Cardiac ventricle fibroblast (primary cell): Measurements from ENCODE around the gene THAP2. TPM values are rescaled to one million over a fixed set of nuclear protein-coding genes. Genes with fewer than 3 reads are reported as not detected.

Experiments
- total RNA-seq: library from RNA; depleted of rRNA; stranded (reverse); fragments of >200 nt; gene quantifications from 2 replicates; pipeline ENCODE4 v1.2.3, GENCODE V29; 2015

Gene THAP2
- 3.1 and 3.2 TPM in 2 replicates for total RNA-seq

GRCh38 chr12:71663561-71664410, at the start of gene THAP2, which contains the start of gene ZFC3H1:
THAP2 (plus strand) TSS chr12:71664301; CDS start chr12:71664510, 209 bp downstream.
ZFC3H1 (minus strand) TSS chr12:71663848; CDS start chr12:71663610, 238 bp downstream.

DNA sequence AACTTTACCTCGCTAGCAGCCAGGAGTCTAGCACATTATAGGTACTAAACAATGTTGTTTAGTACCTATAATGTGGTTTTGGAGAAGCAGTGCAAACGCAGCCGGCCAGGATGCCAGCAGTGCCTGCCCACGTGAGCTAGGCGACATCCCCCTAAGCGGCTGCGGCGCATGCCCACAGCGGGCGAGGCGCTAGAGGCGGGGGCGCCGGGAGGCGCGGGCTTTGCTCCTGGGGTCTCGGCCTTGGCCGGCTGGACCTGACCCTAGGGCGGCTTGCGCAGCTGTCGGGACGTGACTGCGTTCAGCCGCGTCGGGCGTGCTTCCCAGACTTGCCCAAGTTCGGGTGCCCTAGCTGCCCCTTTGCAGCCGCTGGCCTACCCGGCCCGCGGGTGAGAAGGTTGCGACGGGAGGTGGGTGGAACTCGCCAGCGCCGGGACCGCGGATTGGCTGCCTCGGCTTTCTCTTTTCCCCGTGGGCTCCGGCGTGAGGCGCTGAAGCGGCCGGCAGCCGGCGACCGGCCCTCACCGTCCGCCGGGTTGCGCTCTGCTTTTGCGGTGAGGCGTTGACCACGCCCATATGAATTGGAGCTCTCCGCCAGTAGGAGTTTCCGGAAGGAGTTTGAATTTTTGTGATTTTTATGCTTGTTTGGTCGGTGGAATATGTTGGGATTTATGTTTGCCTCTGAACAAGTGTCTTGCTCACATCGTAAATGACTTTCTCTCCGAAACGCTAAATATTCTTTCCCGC, 22.0 kb downstream of the THAP2 start, which contains the start of gene TMEM19:
TSS of gene TMEM19 (plus strand) at position 169 of the 744 bp plus-strand sequence. CDS start 599 bp downstream, outside the sequence.

Other genes with a start within 250 kb of the THAP2 start
- gene LGR5, start 224.5 kb upstream of the THAP2 start, total RNA-seq: 0.24 and 0.50 TPM in 2 replicates
- gene ZFC3H1, start 453 bp upstream of the THAP2 start, total RNA-seq: 20.3 and 31.3 TPM in 2 replicates
- 8.0 and 28.8 TPM in 2 replicates for gene TMEM19, start 21.8 kb downstream of the THAP2 start, total RNA-seq
- gene RAB21, start 90.6 kb downstream of the THAP2 start, total RNA-seq: 15.2 and 31.1 TPM in 2 replicates
- gene TBC1D15, start 175.5 kb downstream of the THAP2 start, total RNA-seq: 17.4 and 23.1 TPM in 2 replicates